GM23338 (cell line): Measurements from ENCODE around the gene TEX10.

ENCODE experiments used
- CTCF ChIP-seq, 2 experiments: fragments of 200-600 bp in 1 of 2; sonication (generic) in 1 of 2; conservative IDR thresholded peaks; 2 replicates each; pipeline versions ENCODE4 v1.5.1 to v1.6.1; 2016 to 2017; ENCODE audit warnings: antibody characterized with exemption in 2 of 2, low read depth in 2 of 2, mild to moderate bottlenecking in 2 of 2, moderate library complexity in 1 of 2
- REST ChIP-seq: IDR thresholded peaks from one replicate; pipeline ENCODE4 v1.6.1; 2018; ENCODE audit warnings: antibody characterized with exemption; ENCODE audit not compliant: unreplicated experiment

GRCh38 chr9:100315561-100315960 lies 37.2 kb downstream of the TEX10 start:
- no peak for TF ChIP-seq REST
- TF ChIP-seq CTCF (conservative IDR thresholded peaks at IDR 0.05; ENCODE audit: low read depth in 2 of 2): no peak
